Muscle of leg (tissue), 11 donors: Measurements from ENCODE around the gene CKM. TPM values are rescaled to one million over a fixed set of nuclear protein-coding genes. Genes with fewer than 3 reads are reported as not detected.
"Not testable (repeated sequence)": the region's sequence is repeated elsewhere in the genome, so short reads cannot be mapped to it uniquely, and the experiment has no call there.

Experiments
- DNase-seq: peaks from one replicate; pipeline ENCODE4 v3.0.0; 2013
- H3K27ac ChIP-seq: one replicate; pipeline ENCODE4 v1.5.1; 2013; ENCODE audit warnings: mild to moderate bottlenecking, low read length, control low read depth
- H3K27me3 ChIP-seq: one replicate; pipeline ENCODE4 v1.6.1; 2013; ENCODE audit warnings: low read length; ENCODE audit not compliant: control insufficient read depth, insufficient read depth
- H3K36me3 ChIP-seq: one replicate; pipeline ENCODE4 v1.6.1; 2013; ENCODE audit warnings: low read length; ENCODE audit not compliant: control insufficient read depth, insufficient read depth
- H3K4me1 ChIP-seq: one replicate; pipeline ENCODE4 v1.6.1; 2013; ENCODE audit warnings: low read length; ENCODE audit not compliant: control insufficient read depth, insufficient read depth
- H3K4me3 ChIP-seq: one replicate; pipeline ENCODE4 v1.5.1; 2013; ENCODE audit warnings: low read length, control low read depth
- H3K9me3 ChIP-seq: replicated peaks from 2 replicates; pipeline ENCODE4 v1.6.1; 2013; ENCODE audit warnings: low read depth, low read length; ENCODE audit not compliant: control insufficient read depth
- WGBS: methylation state at CpG from one replicate; pipeline ENCODE4 v1.1.5; 2013; ENCODE audit warnings: missing lambda C conversion rate; ENCODE audit not compliant: insufficient coverage; 5-methylcytosine and 5-hydroxymethylcytosine counted together
- polyA plus RNA-seq, 8 donors: library from polyadenylated mRNA; unstranded; fragments of 120-200 nt; gene quantifications; one replicate each; pipeline versions ENCODE4 v1.2.1 to v1.2.3, GENCODE V29; 2013; ENCODE audit warnings: inconsistent platforms in 1 of 8, low replicate concordance in 1 of 8; ENCODE audit not compliant: insufficient read length in 8 of 8, insufficient read depth in 1 of 8
- total RNA-seq: library from RNA; stranded (reverse); fragments of 120-200 nt; gene quantifications from one replicate; pipeline ENCODE4 v1.2.4, GENCODE V29; 2013

The CKM gene
- total and polyA plus RNA-seq, 9 donors = 1,629 to 3,729 (median 3,004) TPM

DNA sequence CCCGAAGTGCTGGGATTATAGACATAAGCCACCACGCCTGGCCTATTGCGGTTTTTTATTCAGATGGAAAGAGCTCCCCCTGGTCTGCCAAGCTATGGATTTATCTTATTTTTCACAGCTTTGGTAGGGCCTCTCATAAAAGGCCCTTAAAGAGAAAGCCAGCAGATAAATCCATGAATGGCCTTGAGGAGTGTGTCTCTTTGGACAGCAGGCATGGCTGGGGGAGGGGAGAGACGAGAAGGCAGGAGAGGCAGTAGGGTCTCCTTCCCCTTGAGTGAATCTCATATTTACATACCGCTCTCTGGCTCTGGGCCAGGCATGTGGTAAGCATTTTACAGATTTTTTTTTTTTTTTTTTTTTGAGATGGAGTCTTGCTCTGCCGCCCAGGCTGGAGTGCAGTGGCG lies 46.4 kb downstream of the CKM start:
- H3K4me3 ChIP-seq = no peak overlapping the region
- H3K27ac ChIP-seq = no peak overlapping the region
- WGBS = 71% methylated on average over 1 of the region's 7 CpGs
- H3K36me3 ChIP-seq = peaks cover 66% of the 10 kb centered on the region
- no peaks in the 10 kb centered on the region for H3K9me3 ChIP-seq
- peak; percentile 70 for DNase-seq
- no peaks in the 10 kb centered on the region for H3K27me3 ChIP-seq
- H3K4me1 ChIP-seq = peaks cover 3% of the 10 kb centered on the region

DNA sequence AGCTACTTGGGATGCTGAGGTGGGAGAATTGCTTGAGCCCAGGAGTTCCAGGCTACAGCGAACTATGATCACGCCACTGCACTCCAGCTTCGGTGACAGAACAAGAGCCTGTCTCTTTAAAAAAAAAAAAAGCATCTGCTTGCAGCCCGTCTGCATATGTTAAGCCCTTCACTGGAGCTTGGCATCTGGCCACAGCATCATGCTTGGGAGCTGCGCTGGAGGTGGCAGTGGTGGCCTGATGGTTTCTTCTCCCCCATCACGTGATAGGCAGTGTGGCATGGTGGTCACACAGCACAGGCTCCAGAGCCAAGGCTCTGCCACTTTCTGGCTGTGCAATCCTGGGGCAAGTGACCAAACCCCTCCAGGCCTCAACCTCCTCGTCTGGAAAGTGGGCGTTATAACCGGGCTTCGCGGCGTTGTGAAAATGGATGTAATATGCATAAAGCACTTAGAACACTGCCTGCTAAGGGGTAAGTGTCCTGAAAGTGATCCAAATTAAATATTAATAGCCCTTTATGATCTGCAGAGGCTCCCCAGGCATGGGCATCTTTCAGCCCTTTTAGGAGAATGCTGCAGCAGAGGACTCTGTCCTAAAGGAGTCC lies 47.2 kb downstream of the CKM start:
- Histone ChIP-seq H3K9me3 (no peaks in the 10 kb centered on the region), H3K27ac (no peak overlapping the region), H3K36me3 (peaks cover 63% of the 10 kb centered on the region), H3K27me3 (no peaks in the 10 kb centered on the region), H3K4me3 (no peak overlapping the region), H3K4me1 (peaks cover 3% of the 10 kb centered on the region)
- DNase-seq = peak; percentile 35
- 48% methylated on average over 4 of the region's 12 CpGs for WGBS

DNA sequence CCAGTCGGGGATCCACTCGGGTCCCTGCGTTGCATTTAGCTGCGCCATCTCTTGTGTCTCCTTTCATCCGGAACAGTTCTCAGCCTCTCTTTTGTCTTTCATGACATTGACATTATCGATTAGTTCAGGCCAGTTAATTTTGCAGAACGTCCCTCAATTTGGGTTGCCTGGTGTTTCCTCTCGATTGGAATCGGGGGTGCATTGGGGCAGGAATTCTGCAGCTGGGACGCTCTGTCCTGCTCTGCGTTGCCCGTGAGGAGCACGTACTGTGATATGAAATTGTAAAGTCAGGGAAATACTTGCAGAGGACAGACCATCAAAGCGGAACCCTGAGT lies 49.2 kb downstream of the CKM start:
- H3K36me3 ChIP-seq = peaks cover 66% of the 10 kb centered on the region
- no peak for DNase-seq
- H3K9me3 ChIP-seq = no peaks in the 10 kb centered on the region
- no peak overlapping the region for H3K27ac ChIP-seq
- H3K4me3 ChIP-seq = no peak overlapping the region
- H3K4me1 ChIP-seq = peaks cover 3% of the 10 kb centered on the region
- WGBS = 74% methylated on average over 12 of the region's 14 CpGs
- no peaks in the 10 kb centered on the region for H3K27me3 ChIP-seq

DNA sequence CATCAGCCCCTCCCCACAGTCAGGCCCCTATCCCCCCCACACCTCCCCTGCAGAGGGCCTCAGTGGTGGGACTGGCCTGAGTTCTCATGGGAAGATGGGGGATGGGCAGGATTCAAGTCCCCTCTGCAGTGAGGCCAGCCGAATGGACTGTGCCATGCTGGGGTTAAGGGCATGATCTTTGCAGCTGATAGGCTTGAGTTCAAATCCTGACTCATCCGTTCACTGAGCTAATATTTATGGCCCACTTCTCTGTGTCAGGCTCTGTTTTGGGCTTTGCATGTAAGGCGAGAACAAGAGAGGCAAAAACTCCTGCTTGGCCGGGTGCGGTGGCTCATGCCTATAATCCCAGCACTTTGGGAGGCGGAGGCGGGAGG lies 51.0 kb downstream of the CKM start:
- no peak overlapping the region for H3K4me3 ChIP-seq
- 79% methylated on average over 7 of the region's 7 CpGs for WGBS
- no peak for DNase-seq

DNA sequence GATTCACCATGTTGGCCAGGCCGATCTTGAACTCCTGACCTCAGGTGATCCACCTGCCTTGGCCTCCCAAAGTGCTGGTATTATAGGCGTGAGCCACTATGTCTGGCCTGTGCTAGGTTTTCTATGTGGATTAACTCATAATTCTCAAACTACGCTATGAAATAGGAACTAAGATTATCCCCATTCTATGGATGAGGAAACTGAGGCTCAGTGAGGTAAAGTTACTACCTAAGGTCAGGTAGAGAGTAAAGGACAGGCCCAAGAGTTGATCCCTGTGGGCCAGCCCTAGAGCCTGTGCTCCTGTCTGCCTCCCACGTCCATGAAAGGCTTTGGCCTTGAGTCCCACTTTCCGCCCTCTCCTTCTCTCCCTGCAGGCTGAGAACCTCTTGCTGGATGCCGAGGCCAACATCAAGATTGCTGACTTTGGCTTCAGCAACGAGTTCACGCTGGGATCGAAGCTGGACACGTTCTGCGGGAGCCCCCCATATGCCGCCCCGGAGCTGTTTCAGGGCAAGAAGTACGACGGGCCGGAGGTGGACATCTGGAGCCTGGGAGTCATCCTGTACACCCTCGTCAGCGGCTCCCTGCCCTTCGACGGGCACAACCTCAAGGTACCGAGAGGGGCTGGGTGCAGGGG lies 51.5 kb downstream of the CKM start:
- DNase-seq = no peak
- Histone ChIP-seq H3K9me3 (no peaks in the 10 kb centered on the region), H3K27me3 (no peaks in the 10 kb centered on the region), H3K4me3 (no peak overlapping the region), H3K4me1 (peaks cover 2% of the 10 kb centered on the region), H3K27ac (no peak overlapping the region), H3K36me3 (peaks cover 59% of the 10 kb centered on the region)
- WGBS = 83% methylated on average over 10 of the region's 21 CpGs

More for the DNA sequence above, 51.0 kb downstream of the CKM start:
- Histone ChIP-seq H3K36me3 (peaks cover 56% of the 10 kb centered on the region), H3K9me3 (no peaks in the 10 kb centered on the region), H3K27me3 (no peaks in the 10 kb centered on the region), H3K27ac (no peak overlapping the region), H3K4me1 (peaks cover 3% of the 10 kb centered on the region)

DNA sequence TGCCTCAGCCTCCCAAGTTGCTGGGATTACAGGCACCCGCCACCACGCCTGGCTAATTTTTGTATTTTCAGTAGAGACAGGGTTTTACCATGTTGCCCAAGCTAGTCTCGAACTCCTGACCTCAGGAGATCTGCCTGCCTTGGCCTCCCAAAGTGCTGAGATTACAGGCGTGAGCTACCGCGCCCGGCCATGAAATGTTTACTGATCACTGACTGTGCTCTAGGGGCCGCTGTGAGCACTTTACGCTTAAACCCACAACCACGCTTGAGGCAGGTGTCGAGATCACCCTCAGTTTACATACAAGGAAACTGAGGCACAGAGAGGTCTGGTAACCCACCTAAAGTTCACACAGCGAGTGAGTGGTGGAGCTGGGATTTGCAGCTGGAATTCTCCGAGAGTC lies 52.7 kb downstream of the CKM start:
- H3K4me1 ChIP-seq, DNase-seq, H3K27ac ChIP-seq, H3K9me3 ChIP-seq, H3K27me3 ChIP-seq, H3K4me3 ChIP-seq: not testable (repeated sequence)
- peaks cover 70% of the 10 kb centered on the region for H3K36me3 ChIP-seq
- WGBS = 85% methylated on average over 10 of the region's 13 CpGs

DNA sequence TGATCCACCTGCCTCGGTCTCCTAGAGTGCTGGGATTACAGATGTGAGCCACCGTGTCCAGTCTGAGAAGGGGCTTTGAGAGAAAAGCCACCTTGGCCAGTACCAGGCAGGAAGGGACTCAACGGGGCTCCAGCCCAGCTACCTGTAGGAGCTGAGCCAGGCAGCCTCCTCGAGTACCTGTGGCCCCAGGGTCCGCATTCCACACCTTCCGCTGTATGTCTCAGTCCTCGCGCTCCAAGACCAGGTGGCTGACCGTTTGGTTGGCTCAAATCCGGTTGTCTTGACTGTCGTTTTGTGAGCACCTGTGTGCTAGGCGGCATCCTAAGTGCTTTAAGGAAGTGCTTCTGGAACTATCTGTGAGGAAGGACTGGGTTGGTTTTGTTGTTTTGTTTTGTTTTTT lies 55.4 kb downstream of the CKM start:
- no peaks in the 10 kb centered on the region for H3K27me3 ChIP-seq
- H3K36me3 ChIP-seq = peaks cover 70% of the 10 kb centered on the region
- no peak for DNase-seq
- WGBS = 98% methylated on average over 6 of the region's 12 CpGs
- no peaks in the 10 kb centered on the region for H3K9me3 ChIP-seq
- no peak overlapping the region for H3K4me3 ChIP-seq
- no peaks in the 10 kb centered on the region for H3K4me1 ChIP-seq
- no peak overlapping the region for H3K27ac ChIP-seq

DNA sequence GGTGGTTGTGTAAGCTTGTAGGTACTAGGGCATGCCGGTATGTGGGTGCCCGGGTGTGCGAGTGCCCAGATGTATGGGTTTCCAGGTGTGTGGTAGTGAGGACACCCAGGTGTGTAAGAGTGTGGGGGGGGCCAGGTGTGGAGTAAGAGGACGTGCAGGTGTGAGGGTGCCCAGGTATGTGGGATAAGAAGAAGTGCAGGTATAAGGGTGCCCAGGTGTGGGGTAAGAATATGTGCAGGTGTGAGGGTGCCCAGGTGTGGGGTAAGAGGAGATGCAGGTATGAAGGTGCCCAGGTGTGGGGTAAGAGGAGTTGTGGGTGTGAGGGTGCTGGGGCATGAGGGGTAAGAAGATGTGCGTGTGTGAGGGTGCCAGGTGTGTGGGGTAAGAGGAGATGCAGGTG lies 57.3 kb downstream of the CKM start:
- Histone ChIP-seq H3K36me3 (peaks cover 61% of the 10 kb centered on the region), H3K4me3 (no peak overlapping the region), H3K9me3 (peaks cover 3% of the 10 kb centered on the region), H3K27me3 (no peaks in the 10 kb centered on the region), H3K27ac (no peak overlapping the region), H3K4me1 (no peaks in the 10 kb centered on the region)
- no peak for DNase-seq
- 96% methylated on average over 5 of the region's 5 CpGs for WGBS

DNA sequence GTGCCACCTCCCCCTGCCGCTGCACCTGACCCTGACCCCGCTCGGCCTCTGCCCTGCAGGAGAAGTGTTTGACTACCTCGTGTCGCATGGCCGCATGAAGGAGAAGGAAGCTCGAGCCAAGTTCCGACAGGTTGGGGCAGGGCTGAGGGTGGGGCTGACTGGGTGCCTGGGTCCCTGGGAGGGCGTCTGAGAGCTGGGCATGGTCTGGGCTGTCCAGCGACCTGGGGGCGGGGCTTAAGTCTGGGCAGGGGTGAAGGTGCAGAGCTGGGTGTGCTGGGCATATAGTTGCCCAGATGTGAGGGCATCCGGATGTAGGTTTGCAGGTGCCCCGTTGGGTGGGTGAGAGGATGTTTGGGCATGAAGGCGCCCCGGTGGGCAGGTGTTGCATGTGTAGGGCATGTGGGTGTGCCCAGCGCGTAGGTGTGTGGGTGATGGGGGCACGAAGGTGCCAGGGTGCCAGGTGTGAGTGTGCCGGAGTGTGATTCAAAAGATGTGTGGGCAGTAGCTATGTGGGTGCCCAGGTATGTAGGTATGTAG lies 57.8 kb downstream of the CKM start:
- 94% methylated on average over 18 of the region's 19 CpGs for whole genome bisulfite sequencing
- H3K27ac ChIP-seq = no peak overlapping the region
- no peaks in the 10 kb centered on the region for H3K27me3 ChIP-seq

DNA sequence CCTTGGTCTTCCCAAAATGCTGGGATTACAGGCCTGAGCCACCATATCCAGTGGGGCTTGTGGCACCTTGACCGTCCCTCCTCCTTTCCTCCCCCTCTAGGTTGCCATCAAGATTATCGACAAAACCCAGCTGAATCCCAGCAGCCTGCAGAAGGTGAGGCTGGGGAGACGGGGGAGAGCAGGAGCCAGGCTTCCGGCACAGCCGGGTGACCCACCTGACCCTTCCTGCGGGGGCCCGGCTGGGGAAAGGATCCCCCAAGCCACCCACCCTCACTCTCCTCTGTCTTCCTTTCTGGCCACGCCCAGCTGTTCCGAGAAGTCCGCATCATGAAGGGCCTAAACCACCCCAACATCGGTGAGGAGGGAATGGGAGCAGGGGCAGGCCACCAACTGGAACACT lies 59.7 kb downstream of the CKM start:
- H3K9me3 ChIP-seq = peaks cover 3% of the 10 kb centered on the region
- H3K27me3 ChIP-seq = no peaks in the 10 kb centered on the region
- no CpG with 5 or more reads among the region's 11 CpGs for WGBS
- DNase-seq = no peak
- no peaks in the 10 kb centered on the region for H3K4me1 ChIP-seq
- H3K27ac ChIP-seq = no peak overlapping the region
- H3K4me3 ChIP-seq = no peak overlapping the region
- peaks cover 44% of the 10 kb centered on the region for H3K36me3 ChIP-seq

More for the DNA sequence above, 57.8 kb downstream of the CKM start:
- no peak overlapping the region for H3K4me3 ChIP-seq
- peaks cover 3% of the 10 kb centered on the region for H3K9me3 ChIP-seq
- H3K36me3 ChIP-seq = peaks cover 56% of the 10 kb centered on the region
- DNase-seq = no peak
- H3K4me1 ChIP-seq = no peaks in the 10 kb centered on the region
